Activated T-cell treated with anti-CD3 and anti-CD28 coated beads, Interleukin-2, amount 50 U/mL, for 72 hours (primary cell): ENCODE results near the gene NKD2. TPM values are rescaled to one million over a fixed set of nuclear protein-coding genes. Genes with fewer than 3 reads are reported as not detected.
"Not testable (repeated sequence)": the region's sequence is repeated elsewhere in the genome, so short reads cannot be mapped to it uniquely, and the experiment has no call there.

Experiments
- ATAC-seq, 2 donors: fragments of 150-1000 bp; cut with Tn5 transposase; replicated peaks in 1 of 2; 2 replicates each; pipeline ENCODE4 v1.10.0; 2021; ENCODE audit warnings: moderate library complexity in 2 of 2, mild to moderate bottlenecking in 1 of 2
- DNase-seq, 2 donors: peaks; one replicate each; pipeline ENCODE4 v3.0.0; 2021 to 2022; ENCODE audit warnings: mixed read lengths in 1 of 2
- H3K27ac Mint-ChIP-seq: one replicate; pipeline ENCODE4 v1.8.0; 2022; ENCODE audit warnings: mild to moderate bottlenecking, moderate library complexity, mixed read lengths
- H3K27me3 Mint-ChIP-seq: one replicate; pipeline ENCODE4 v1.8.0; 2022; ENCODE audit warnings: low read depth, mixed read lengths
- H3K36me3 Mint-ChIP-seq, 2 donors: one replicate each; pipeline ENCODE4 v1.8.0; 2022; ENCODE audit warnings: mixed read lengths in 2 of 2, mild to moderate bottlenecking in 1 of 2; ENCODE audit not compliant: insufficient read depth in 2 of 2
- H3K4me1 Mint-ChIP-seq: one replicate; pipeline ENCODE4 v1.8.0; 2022; ENCODE audit warnings: low read depth, mixed read lengths
- H3K4me3 Mint-ChIP-seq, 2 donors: one replicate each; pipeline ENCODE4 v1.8.0; 2022; ENCODE audit warnings: mild to moderate bottlenecking in 2 of 2, mixed read lengths in 2 of 2, moderate library complexity in 2 of 2
- H3K9me3 Mint-ChIP-seq, 2 donors: one replicate each; pipeline ENCODE4 v1.8.0; 2022; ENCODE audit warnings: mixed read lengths in 2 of 2
- total RNA-seq, 2 donors: library from RNA; stranded (reverse); gene quantifications; one replicate each; pipeline ENCODE4 v1.2.3, GENCODE V29; 2022

NKD2 gene
- total RNA-seq, 2 donors from 2014 or later = 18.7 to 25.0 TPM

DNA sequence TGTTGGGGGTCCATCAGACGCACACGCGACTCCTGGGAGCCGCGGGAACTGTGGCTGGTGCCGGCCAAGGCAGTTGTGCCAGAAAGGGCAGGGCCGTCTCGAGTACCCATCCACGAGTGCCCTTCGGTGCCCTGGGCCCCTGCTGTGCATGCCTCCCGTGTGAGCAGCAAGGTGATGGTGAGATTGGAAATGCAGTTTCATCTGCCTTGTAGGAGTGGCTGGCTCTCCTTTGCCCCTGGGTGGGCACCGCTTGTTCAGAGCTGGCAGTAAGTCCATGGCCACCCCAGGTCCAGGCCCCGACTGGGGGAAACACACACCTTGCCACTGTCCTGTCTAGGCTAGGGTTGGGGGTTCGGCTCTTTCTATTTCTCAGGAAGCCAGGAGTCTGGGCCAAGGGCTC lies 5.7 kb downstream of the NKD2 start:
- peaks cover 17% of the 10 kb centered on the region for H3K4me1 Mint-ChIP-seq
- no peak for DNase-seq
- no peaks in the 10 kb centered on the region for H3K36me3 Mint-ChIP-seq
- no peak overlapping the region for H3K4me3 Mint-ChIP-seq
- peaks cover 24% of the 10 kb centered on the region for H3K27me3 Mint-ChIP-seq
- H3K27ac Mint-ChIP-seq = no peak overlapping the region
- no peak for ATAC-seq
- H3K9me3 Mint-ChIP-seq = no peaks in the 10 kb centered on the region

DNA sequence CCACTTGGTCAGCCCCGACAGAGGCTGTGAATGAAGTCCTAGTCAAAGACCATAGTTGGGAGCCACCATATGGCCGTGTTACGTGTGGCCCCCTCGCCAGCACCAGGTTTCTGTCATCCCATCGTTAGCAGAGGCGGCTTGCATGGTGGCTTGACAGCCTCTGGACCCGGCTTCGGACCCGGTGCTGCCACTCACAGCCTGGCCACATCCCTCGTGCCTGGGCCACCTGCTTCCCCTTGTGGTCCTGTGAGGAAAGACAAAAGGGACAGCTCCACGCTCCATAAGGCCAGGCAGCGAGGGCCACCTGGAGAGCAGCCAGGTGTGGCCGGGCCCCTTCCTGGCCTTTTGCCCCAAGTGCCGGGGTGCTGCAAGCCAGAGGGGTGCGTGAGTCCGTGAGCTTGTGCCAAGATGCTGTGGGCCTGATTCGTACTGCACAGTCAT lies 6.2 kb downstream of the NKD2 start:
- no peak overlapping the region for H3K27ac Mint-ChIP-seq
- ATAC-seq (no peak), DNase-seq (no peak)
- peaks cover 21% of the 10 kb centered on the region for H3K27me3 Mint-ChIP-seq
- H3K4me3 Mint-ChIP-seq = no peak overlapping the region
- no peaks in the 10 kb centered on the region for H3K9me3 Mint-ChIP-seq
- H3K36me3 Mint-ChIP-seq = no peaks in the 10 kb centered on the region
- peaks cover 15% of the 10 kb centered on the region for H3K4me1 Mint-ChIP-seq

- Mint-ChIP-seq H3K4me3 (no peak overlapping the region), H3K36me3 (no peaks in the 10 kb centered on the region), H3K27ac (no peak overlapping the region), H3K27me3 (peaks cover 14% of the 10 kb centered on the region), H3K4me1 (peaks cover 9% of the 10 kb centered on the region), H3K9me3 (no peaks in the 10 kb centered on the region)
- DNase-seq = no peak
- no peak for ATAC-seq
These were observed 6.9 kb downstream of the NKD2 start for GRCh38 chr5:1015507-1015906.

DNA sequence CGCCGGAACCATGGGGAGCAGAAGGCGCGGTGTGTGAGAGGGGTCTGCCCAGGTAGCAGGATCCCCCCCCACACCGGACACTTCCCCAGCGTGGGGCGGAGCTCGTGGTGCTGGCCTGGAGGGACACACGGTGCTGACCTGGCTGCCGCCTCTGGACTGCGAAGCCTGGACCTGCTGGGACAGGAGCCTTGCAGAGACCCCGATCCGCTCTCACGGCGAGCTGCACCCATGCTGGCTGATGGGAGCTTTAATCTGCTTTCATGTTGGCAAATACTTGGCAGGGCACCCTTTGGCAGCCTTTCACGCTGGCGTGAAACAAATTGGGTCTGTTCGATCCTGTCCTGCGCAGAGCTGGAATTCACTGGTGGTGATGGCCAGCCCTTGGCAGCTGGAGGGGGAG lies 7.4 kb downstream of the NKD2 start:
- Mint-ChIP-seq H3K36me3 (no peaks in the 10 kb centered on the region), H3K4me3 (no peak overlapping the region), H3K4me1 (peaks cover 4% of the 10 kb centered on the region), H3K9me3 (no peaks in the 10 kb centered on the region), H3K27ac (no peak overlapping the region), H3K27me3 (peaks cover 9% of the 10 kb centered on the region)
- ATAC-seq = no peak
- DNase-seq = no peak

DNA sequence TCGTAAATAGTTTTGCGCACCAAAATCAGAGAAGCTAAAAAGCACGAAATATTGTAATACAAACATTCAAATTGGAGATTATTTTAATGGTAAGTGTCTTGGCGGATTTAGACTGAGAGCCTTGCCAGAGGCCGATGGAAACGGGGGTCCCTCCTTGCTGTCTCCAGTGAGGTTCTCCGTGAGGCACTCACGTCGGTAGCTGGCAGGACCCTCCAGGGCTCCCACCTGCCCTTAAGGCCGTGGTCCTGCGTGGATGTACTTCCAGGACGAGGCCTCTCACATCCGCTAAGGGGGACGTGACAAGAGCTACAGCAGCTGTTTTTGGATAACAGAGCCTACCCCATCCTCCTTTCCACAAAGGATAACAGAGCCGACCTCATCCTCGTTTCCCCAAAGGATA lies 7.9 kb downstream of the NKD2 start:
- no peak for DNase-seq
- Mint-ChIP-seq H3K36me3 (no peaks in the 10 kb centered on the region), H3K27me3 (peaks cover 4% of the 10 kb centered on the region), H3K4me1 (no peaks in the 10 kb centered on the region), H3K9me3 (no peaks in the 10 kb centered on the region), H3K27ac (no peak overlapping the region), H3K4me3 (no peak overlapping the region)
- no peak for ATAC-seq

DNA sequence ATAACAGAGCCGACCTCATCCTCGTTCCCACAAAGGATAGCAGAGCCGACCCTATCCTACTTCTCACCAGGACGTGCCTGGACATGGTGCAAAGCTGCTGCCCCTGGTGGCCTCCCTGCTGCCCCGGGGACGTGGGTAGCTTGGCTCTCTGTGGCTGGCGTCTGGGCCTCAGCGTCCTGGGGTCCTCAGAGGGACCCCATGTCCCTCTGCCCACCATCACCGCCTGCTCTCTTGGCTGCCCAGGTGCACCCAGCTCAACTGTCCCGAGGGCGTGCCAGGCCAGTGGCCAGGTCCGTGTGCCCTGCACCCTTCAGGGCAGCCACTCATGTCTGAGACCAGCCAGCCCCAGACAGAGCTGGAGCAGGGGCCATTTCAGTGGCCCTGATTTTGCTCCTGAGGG lies 8.5 kb downstream of the NKD2 start:
- no peaks in the 10 kb centered on the region for H3K27me3 Mint-ChIP-seq
- no peak overlapping the region for H3K4me3 Mint-ChIP-seq
- no peaks in the 10 kb centered on the region for H3K36me3 Mint-ChIP-seq
- no peaks in the 10 kb centered on the region for H3K9me3 Mint-ChIP-seq
- no peaks in the 10 kb centered on the region for H3K4me1 Mint-ChIP-seq
- DNase-seq (no peak), ATAC-seq (no peak)
- no peak overlapping the region for H3K27ac Mint-ChIP-seq

DNA sequence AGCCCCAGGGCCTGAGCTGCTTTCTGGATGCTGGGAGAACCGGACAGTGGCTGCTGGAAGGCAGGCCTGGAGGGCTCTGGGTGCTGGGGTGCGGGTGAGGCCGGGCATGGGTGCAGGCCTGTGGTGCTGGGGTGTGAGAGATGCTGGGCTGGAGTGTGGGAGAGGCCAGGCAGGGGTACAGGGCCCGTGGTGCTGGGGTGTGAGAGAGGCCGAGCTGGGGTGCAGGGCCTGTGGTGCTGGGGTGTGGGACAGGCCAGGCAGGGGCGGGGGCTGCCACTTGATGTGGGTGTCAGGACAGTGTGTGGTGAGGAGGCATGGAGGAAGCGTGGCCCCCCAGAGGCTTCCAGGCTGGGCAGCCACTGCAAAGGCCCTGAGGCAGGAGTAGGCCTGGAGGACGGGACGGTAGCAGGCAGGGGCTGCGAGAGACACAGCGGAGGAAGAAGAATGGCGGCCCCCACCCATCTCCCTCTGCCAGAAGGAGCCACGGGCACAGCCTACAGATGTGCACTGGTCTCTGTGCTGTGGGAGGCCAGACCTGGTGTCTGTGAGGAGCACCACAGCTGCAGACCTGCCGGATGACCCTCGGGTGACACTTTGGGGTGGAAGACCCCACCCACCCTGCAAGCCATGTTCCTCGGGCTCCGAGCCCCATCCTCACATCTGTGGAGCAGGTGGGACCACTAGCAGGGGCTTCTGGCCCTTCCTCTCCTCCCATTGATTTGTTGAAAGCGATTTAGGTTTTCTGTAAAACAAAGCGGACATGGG lies 9.3 kb downstream of the NKD2 start:
- Mint-ChIP-seq H3K27ac (no peak overlapping the region), H3K4me3 (no peak overlapping the region), H3K36me3 (no peaks in the 10 kb centered on the region), H3K9me3 (no peaks in the 10 kb centered on the region), H3K27me3 (no peaks in the 10 kb centered on the region), H3K4me1 (no peaks in the 10 kb centered on the region)
- DNase-seq (no peak), ATAC-seq (peak in 1 of 2 donors; percentile 15)

GRCh38 chr5:1018596-1018995 lies 10.0 kb downstream of the NKD2 start:
- Mint-ChIP-seq H3K27me3 (no peaks in the 10 kb centered on the region), H3K36me3 (no peaks in the 10 kb centered on the region), H3K4me1 (no peaks in the 10 kb centered on the region), H3K9me3 (no peaks in the 10 kb centered on the region), H3K27ac (no peak overlapping the region), H3K4me3 (no peak overlapping the region)
- ATAC-seq (no peak), DNase-seq (no peak)

- no peaks in the 10 kb centered on the region for H3K27me3 Mint-ChIP-seq
- H3K4me3 Mint-ChIP-seq = no peak overlapping the region
- no peak overlapping the region for H3K27ac Mint-ChIP-seq
- H3K9me3 Mint-ChIP-seq = no peaks in the 10 kb centered on the region
- H3K36me3 Mint-ChIP-seq = no peaks in the 10 kb centered on the region
- DNase-seq (no peak), ATAC-seq (no peak)
- H3K4me1 Mint-ChIP-seq = no peaks in the 10 kb centered on the region
These were observed 10.7 kb downstream of the NKD2 start for GRCh38 chr5:1019001-1019905.

- no peak for DNase-seq
- Mint-ChIP-seq H3K4me1 (no peaks in the 10 kb centered on the region), H3K9me3 (no peaks in the 10 kb centered on the region), H3K36me3 (no peaks in the 10 kb centered on the region), H3K4me3 (no peak overlapping the region), H3K27ac (no peak overlapping the region), H3K27me3 (no peaks in the 10 kb centered on the region)
- ATAC-seq = no peak
These were observed 11.9 kb downstream of the NKD2 start for GRCh38 chr5:1020452-1020961.

- H3K4me1 Mint-ChIP-seq = no peaks in the 10 kb centered on the region
- H3K27me3 Mint-ChIP-seq = no peaks in the 10 kb centered on the region
- no peaks in the 10 kb centered on the region for H3K36me3 Mint-ChIP-seq
- no peaks in the 10 kb centered on the region for H3K9me3 Mint-ChIP-seq
- no peak for ATAC-seq
- no peak for DNase-seq
- no peak overlapping the region for H3K27ac Mint-ChIP-seq
- no peak overlapping the region for H3K4me3 Mint-ChIP-seq
These were observed 12.8 kb downstream of the NKD2 start for GRCh38 chr5:1021136-1021968.

DNA sequence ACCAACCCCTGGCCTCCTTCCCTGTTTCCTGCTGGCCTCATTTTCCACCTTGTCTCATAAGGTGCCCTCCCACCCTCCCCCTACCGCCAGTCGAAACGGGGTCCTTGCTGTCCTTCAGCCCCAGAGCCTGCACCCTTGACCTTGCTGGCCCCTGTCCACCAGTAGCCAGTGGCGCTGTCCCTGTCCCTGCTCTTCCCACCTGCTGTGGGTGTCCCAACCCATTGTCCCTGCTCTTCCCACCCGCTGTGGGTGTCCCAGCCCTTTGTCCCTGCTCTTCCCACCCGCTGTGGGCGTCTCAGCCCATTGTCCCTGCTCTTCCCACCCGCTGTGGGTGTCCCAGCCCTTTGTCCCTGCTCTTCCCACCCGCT lies 13.4 kb downstream of the NKD2 start:
- H3K9me3 Mint-ChIP-seq, H3K27ac Mint-ChIP-seq, H3K36me3 Mint-ChIP-seq, H3K4me1 Mint-ChIP-seq, H3K4me3 Mint-ChIP-seq, H3K27me3 Mint-ChIP-seq, DNase-seq, ATAC-seq: not testable (repeated sequence)
